HepG2 (cell line): Measurements from ENCODE around the gene MACROD2.

ENCODE experiments used
- CHD2 ChIP-seq: IDR thresholded peaks from 2 replicates; pipeline ENCODE4 v1.6.1; 2011; ENCODE audit warnings: low read depth, low read length, improper control_type of control experiment
- FOXP1 ChIP-seq, 2 experiments: fragments of 450-650 bp in 1 of 2; IDR thresholded peaks; 2 replicates each; pipeline ENCODE4 v1.6.1; 2017 to 2018; ENCODE audit warnings: antibody characterized with exemption in 1 of 2
- KAT7 ChIP-seq: IDR thresholded peaks from 2 replicates; pipeline ENCODE4 v1.6.1; 2018; ENCODE audit warnings: borderline replicate concordance, missing compliant biosample characterization
- KLF16 ChIP-seq, 2 experiments: sonication (generic) in 1 of 2; formaldehyde crosslinking in 1 of 2; IDR thresholded peaks; 2 replicates each; pipeline versions ENCODE4 v1.6.1 to v1.8.0; 2016 to 2023; ENCODE audit warnings: missing genetic modification reagents in 2 of 2, missing compliant biosample characterization in 1 of 2
- MAFF ChIP-seq: IDR thresholded peaks from 2 replicates; pipeline ENCODE4 v1.6.1; 2011; ENCODE audit warnings: low read depth, low read length, improper control_type of control experiment
- RAD21 ChIP-seq: fragments of 450-650 bp; formaldehyde crosslinking; IDR thresholded peaks from 2 replicates; pipeline ENCODE4 v1.5.0; 2020; ENCODE audit warnings: mild to moderate bottlenecking
- SMC3 ChIP-seq: IDR thresholded peaks from 2 replicates; pipeline ENCODE4 v1.6.1; 2011; ENCODE audit warnings: low read length, improper control_type of control experiment
- USF2 ChIP-seq, 2 experiments: sonication (generic) in 1 of 2; formaldehyde crosslinking in 1 of 2; IDR thresholded peaks; 2 replicates each; pipeline versions ENCODE4 v1.5.1 to v1.6.1; 2011 to 2020; ENCODE audit warnings: borderline replicate concordance in 1 of 2, low read depth in 1 of 2, low read length in 1 of 2, mild to moderate bottlenecking in 1 of 2, missing genetic modification reagents in 1 of 2, moderate library complexity in 1 of 2
- ZNF143 ChIP-seq: sonication (generic); formaldehyde crosslinking; IDR thresholded peaks from 2 replicates; pipeline ENCODE4 v1.4.0; 2020; ENCODE audit warnings: missing genetic modification reagents
- ZNF264 ChIP-seq: sonication (generic); formaldehyde crosslinking; IDR thresholded peaks from 2 replicates; pipeline ENCODE4 v1.4.0; 2020; ENCODE audit warnings: missing genetic modification reagents
- ZNF446 ChIP-seq: sonication (generic); formaldehyde crosslinking; IDR thresholded peaks from 2 replicates; pipeline ENCODE4 v1.5.0; 2020; ENCODE audit warnings: mild to moderate bottlenecking, missing genetic modification reagents
- ZNF549 ChIP-seq: sonication (generic); formaldehyde crosslinking; IDR thresholded peaks from 2 replicates; pipeline ENCODE4 v1.5.0; 2020; ENCODE audit warnings: missing genetic modification reagents
- ZNF724P ChIP-seq: sonication (generic); formaldehyde crosslinking; IDR thresholded peaks from 2 replicates; pipeline ENCODE4 v1.8.0; 2022; ENCODE audit warnings: missing genetic modification reagents, borderline replicate concordance
- TF ChIP-seq, protein P1 (sequence below): sonication (generic); formaldehyde crosslinking; IDR thresholded peaks from 2 replicates; pipeline ENCODE4 v1.5.0; 2020; ENCODE audit warnings: mild to moderate bottlenecking, missing genetic modification reagents, moderate library complexity

DNA sequence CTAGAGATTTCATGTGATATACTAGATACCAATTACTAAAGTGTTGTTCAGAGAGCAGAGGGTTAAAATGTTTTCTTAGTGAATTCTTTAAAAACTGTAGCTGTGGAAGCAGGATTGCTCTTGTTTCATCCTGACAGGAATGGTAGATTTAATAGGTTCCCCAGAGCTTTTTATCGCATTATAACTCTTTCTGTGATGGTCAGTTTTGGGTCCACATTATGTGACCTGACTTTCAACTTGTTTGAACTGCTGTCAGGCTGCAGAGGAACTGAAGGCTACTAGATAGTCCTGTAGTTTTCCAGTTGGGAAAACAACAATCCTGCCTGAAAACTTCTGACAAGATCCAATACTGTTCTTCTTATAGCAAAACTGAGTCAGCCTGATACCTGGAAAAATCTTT is 671.4 kb downstream of the MACROD2 start:
- TF ChIP-seq ZNF549 (no peak), ZNF446 (no peak), MAFF (no peak), CHD2 (no peak), USF2 (IDR thresholded peaks at IDR 0.05; ENCODE audit: low read depth, low read length) (no peak), USF2 (CRISPR knock-in tag; IDR thresholded peaks at IDR 0.05; ENCODE audit: borderline replicate concordance) (no peak), ZNF143 (CRISPR knock-in tag) (no peak), KAT7 (no peak), SMC3 (no peak), KLF16 (CRISPR knock-in tag; IDR thresholded peaks at IDR 0.05) (no peak), RAD21 (CRISPR knock-in tag) (no peak), ZNF724P (CRISPR knock-in tag) (no peak), FOXP1 (IDR thresholded peaks at IDR 0.05) (no peak), FOXP1 (CRISPR knock-in tag; IDR thresholded peaks at IDR 0.05) (no peak), ZNF264 (no peak)
- TF ChIP-seq, protein P1, sequence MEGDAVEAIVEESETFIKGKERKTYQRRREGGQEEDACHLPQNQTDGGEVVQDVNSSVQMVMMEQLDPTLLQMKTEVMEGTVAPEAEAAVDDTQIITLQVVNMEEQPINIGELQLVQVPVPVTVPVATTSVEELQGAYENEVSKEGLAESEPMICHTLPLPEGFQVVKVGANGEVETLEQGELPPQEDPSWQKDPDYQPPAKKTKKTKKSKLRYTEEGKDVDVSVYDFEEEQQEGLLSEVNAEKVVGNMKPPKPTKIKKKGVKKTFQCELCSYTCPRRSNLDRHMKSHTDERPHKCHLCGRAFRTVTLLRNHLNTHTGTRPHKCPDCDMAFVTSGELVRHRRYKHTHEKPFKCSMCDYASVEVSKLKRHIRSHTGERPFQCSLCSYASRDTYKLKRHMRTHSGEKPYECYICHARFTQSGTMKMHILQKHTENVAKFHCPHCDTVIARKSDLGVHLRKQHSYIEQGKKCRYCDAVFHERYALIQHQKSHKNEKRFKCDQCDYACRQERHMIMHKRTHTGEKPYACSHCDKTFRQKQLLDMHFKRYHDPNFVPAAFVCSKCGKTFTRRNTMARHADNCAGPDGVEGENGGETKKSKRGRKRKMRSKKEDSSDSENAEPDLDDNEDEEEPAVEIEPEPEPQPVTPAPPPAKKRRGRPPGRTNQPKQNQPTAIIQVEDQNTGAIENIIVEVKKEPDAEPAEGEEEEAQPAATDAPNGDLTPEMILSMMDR (CRISPR knock-in tag): no peak
